SK-N-SH (cell line): Measurements from ENCODE around the gene WNK2.

ENCODE experiments used
- TAF1 ChIP-seq: IDR thresholded peaks from 2 replicates; pipeline ENCODE4 v1.6.1; 2012; ENCODE audit warnings: low read depth, mild to moderate bottlenecking, low read length, moderate library complexity, borderline replicate concordance
- TF ChIP-seq, protein P1 (sequence below): fragments of 200-600 bp; sonication (generic); IDR thresholded peaks from 2 replicates; pipeline ENCODE4 v1.6.1; 2017; ENCODE audit warnings: antibody characterized with exemption, mild to moderate bottlenecking, moderate library complexity

DNA sequence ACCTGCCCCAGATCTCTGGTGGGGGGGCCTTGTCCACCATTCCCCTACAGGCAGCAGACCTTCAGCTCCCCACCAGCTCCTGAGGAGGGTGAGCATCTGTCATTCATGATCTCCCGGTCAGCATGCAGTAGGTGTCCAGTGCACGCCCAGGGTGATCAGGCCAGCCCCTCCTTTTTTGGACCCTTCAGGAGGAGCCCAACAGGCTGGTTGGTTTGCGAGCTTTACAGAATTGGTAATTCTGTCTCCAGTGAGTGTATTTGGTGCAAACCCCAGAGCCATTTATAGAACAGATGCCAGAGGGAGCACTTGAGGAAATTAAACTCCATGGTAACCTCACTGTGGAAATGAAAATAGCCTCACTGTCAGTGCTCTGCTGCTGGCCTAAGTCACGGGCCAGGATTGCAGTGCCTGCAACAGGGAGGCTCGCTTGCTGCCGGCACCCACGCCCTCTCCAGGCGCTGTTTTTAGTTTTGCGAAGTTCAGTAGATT is 23.4 kb downstream of the WNK2 start:
- no peak for TF ChIP-seq TAF1
- TF ChIP-seq, protein P1, sequence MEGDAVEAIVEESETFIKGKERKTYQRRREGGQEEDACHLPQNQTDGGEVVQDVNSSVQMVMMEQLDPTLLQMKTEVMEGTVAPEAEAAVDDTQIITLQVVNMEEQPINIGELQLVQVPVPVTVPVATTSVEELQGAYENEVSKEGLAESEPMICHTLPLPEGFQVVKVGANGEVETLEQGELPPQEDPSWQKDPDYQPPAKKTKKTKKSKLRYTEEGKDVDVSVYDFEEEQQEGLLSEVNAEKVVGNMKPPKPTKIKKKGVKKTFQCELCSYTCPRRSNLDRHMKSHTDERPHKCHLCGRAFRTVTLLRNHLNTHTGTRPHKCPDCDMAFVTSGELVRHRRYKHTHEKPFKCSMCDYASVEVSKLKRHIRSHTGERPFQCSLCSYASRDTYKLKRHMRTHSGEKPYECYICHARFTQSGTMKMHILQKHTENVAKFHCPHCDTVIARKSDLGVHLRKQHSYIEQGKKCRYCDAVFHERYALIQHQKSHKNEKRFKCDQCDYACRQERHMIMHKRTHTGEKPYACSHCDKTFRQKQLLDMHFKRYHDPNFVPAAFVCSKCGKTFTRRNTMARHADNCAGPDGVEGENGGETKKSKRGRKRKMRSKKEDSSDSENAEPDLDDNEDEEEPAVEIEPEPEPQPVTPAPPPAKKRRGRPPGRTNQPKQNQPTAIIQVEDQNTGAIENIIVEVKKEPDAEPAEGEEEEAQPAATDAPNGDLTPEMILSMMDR: no peak
